ENCODE data around the gene KRTAP10-7.
"Not testable (repeated sequence)": the region's sequence is repeated elsewhere in the genome, so short reads cannot be mapped to it uniquely, and the experiment has no call there.

Gene KRTAP10-7

GRCh38 chr21:44600118-44600978, at the start of gene KRTAP10-7:
Gene KRTAP10-7 (plus strand): TSS chr21:44600597. CDS start chr21:44600622, 25 bp downstream.
- DNase-seq (ENCODE audit: low spot score): not testable (repeated sequence)

GRCh38 chr21:44550807-44551206, 49.6 kb upstream of the KRTAP10-7 start:
- DNase-seq (ENCODE audit: low spot score): no peak

- peak; percentile 47 for DNase-seq (ENCODE audit: low spot score)
Observed at GRCh38 chr21:44551340-44551961, 48.9 kb upstream of the KRTAP10-7 start, which contains the start of gene KRTAP10-2. Gene KRTAP10-2 (minus strand): TSS chr21:44551505. CDS start chr21:44551458, 47 bp downstream.

GRCh38 chr21:44552136-44552535, 48.3 kb upstream of the KRTAP10-7 start:
- peak; percentile 54 for DNase-seq (ENCODE audit: low spot score)

GRCh38 chr21:44552681-44553080, 47.7 kb upstream of the KRTAP10-7 start:
- DNase-seq (ENCODE audit: low spot score): no peak

GRCh38 chr21:44555200-44555875, 45.1 kb upstream of the KRTAP10-7 start:
- DNase-seq (ENCODE audit: low spot score): peak; percentile 38

GRCh38 chr21:44556879-44557278, 43.5 kb upstream of the KRTAP10-7 start:
- no peak for DNase-seq (ENCODE audit: low spot score)

GRCh38 chr21:44557491-44558328, 42.7 kb upstream of the KRTAP10-7 start:
- no peak for DNase-seq (ENCODE audit: low spot score)

- not testable (repeated sequence) for DNase-seq (ENCODE audit: low spot score)
Observed at GRCh38 chr21:44558329-44558675, 42.1 kb upstream of the KRTAP10-7 start.

GRCh38 chr21:44558695-44559094, 41.7 kb upstream of the KRTAP10-7 start, which contains the start of gene KRTAP10-3:
Gene KRTAP10-3 (minus strand): TSS chr21:44558795. CDS start chr21:44558715, 80 bp downstream.
- no peak for DNase-seq (ENCODE audit: low spot score)

GRCh38 chr21:44564099-44564498, 36.3 kb upstream of the KRTAP10-7 start:
- DNase-seq (ENCODE audit: low spot score): no peak

GRCh38 chr21:44564886-44565598, 35.4 kb upstream of the KRTAP10-7 start:
- no peak for DNase-seq (ENCODE audit: low spot score)

GRCh38 chr21:44566403-44566802, 34.0 kb upstream of the KRTAP10-7 start:
- DNase-seq (ENCODE audit: low spot score): no peak

GRCh38 chr21:44567481-44568171, 32.8 kb upstream of the KRTAP10-7 start:
- no peak for DNase-seq (ENCODE audit: low spot score)

- no peak for DNase-seq (ENCODE audit: low spot score)
Observed at GRCh38 chr21:44568261-44568660, 32.1 kb upstream of the KRTAP10-7 start.

GRCh38 chr21:44568667-44569556, 31.5 kb upstream of the KRTAP10-7 start:
- DNase-seq (ENCODE audit: low spot score): no peak

GRCh38 chr21:44569861-44570517, 30.4 kb upstream of the KRTAP10-7 start:
- DNase-seq (ENCODE audit: low spot score): no peak

GRCh38 chr21:44571296-44571695, 29.1 kb upstream of the KRTAP10-7 start:
- DNase-seq (ENCODE audit: low spot score): no peak

Data from left forelimb (tissue), 1 donor.